Measurements from ENCODE around the gene RBM12. TPM values are rescaled to one million over a fixed set of nuclear protein-coding genes. Genes with fewer than 3 reads are reported as not detected.

The RBM12 gene
- total and polyA plus RNA-seq, 2 donors (not counting 3 experiments of a cell fraction or from before 2014, with no cell fraction given) = 98.0 to 121 TPM

- peak; percentile 20 for DNase-seq (ENCODE audit: low read depth, low spot score)
- Histone ChIP-seq H3K9me1 (replicated peaks; ENCODE audit: control insufficient read depth, extremely low read depth, insufficient read depth, low read length) (no peaks in the 10 kb centered on the region), H3K4me1 (ENCODE audit: control insufficient read depth, extremely low read depth, insufficient read depth, low read length) (no peaks in the 10 kb centered on the region), H3K4me2 (ENCODE audit: insufficient read depth, low read length) (no peak overlapping the region), H3K27me3 (ENCODE audit: control insufficient read depth in 2 of 2, insufficient read depth in 2 of 2, low read length in 2 of 2) (no peaks in the 10 kb centered on the region), H3K36me3 (ENCODE audit: control insufficient read depth in 2 of 2, extremely low read depth in 1 of 2, insufficient read depth in 2 of 2, low read length in 2 of 2) (peaks cover 8 to 10% of the 10 kb centered on the region in 2 experiments), H3K79me2 (ENCODE audit: control insufficient read depth, insufficient read depth, low read length) (peaks cover 81% of the 10 kb centered on the region), H3K4me3 (replicated peaks in 1 of 3; ENCODE audit: insufficient read depth in 1 of 3, low read depth in 1 of 3, low read length in 3 of 3) (no peak overlapping the region), H3K9ac (replicated peaks; ENCODE audit: extremely low read depth, insufficient read depth, low read length) (no peak overlapping the region), H3K9me3 (replicated peaks; ENCODE audit: control insufficient read depth, insufficient read depth, low read length) (no peaks in the 10 kb centered on the region), H2AFZ (ENCODE audit: low read depth, low read length) (no peak overlapping the region), H4K20me1 (replicated peaks; ENCODE audit: control insufficient read depth, extremely low read depth, insufficient read depth, low read length) (peaks cover 7% of the 10 kb centered on the region), H3K27ac (ENCODE audit: insufficient read depth, low read depth, low read length) (no peak overlapping the region)
- dilution Hi-C loops (cut with MboI; ENCODE audit: extremely low pct_ligation_motif_present, low sequenced_read_pairs) (no loop called here), intact Hi-C loops (cut with micrococcal nuclease) (no loop called here)
- TF ChIP-seq JUN (IDR thresholded peaks at IDR 0.05; ENCODE audit: borderline replicate concordance, insufficient read depth, insufficient read length, low read depth) = no peak
- TF ChIP-seq MYC (IDR thresholded peaks at IDR 0.05; ENCODE audit: low read depth, low read length) = no peak
- no peak for TF ChIP-seq CTCF (IDR thresholded peaks at IDR 0.05; ENCODE audit: extremely low read depth in 1 of 2, insufficient read depth in 1 of 2, low read depth in 1 of 2, low read length in 2 of 2)
- TF ChIP-seq POLR2AphosphoS5 (IDR thresholded peaks at IDR 0.05; ENCODE audit: insufficient read depth, low read depth, low read length) = no peak
- no peak for TF ChIP-seq FOS (IDR thresholded peaks at IDR 0.05; ENCODE audit: borderline replicate concordance, insufficient read depth, low read length)
- TF ChIP-seq GATA2 (IDR thresholded peaks at IDR 0.05; ENCODE audit: insufficient read depth, insufficient read length, low read depth, low read length) = no peak
- TF ChIP-seq, protein P1, sequence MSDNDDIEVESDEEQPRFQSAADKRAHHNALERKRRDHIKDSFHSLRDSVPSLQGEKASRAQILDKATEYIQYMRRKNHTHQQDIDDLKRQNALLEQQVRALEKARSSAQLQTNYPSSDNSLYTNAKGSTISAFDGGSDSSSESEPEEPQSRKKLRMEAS (IDR thresholded peaks at IDR 0.05; ENCODE audit: insufficient read depth, insufficient read length) = no peak
- no peak for TF ChIP-seq EZH2 (IDR thresholded peaks at IDR 0.05; ENCODE audit: borderline replicate concordance, low read depth, low read length, severe bottlenecking)
- no peak for TF ChIP-seq POLR2A (IDR thresholded peaks at IDR 0.05; ENCODE audit: low read depth, low read length)
- FAIRE-seq = no peak
- ChIA-PET CTCF (interaction anchor here (0.6 to 1.0 kb wide), 2 partner anchors 12 to 186 kb away, joined by 3 read pairs; no protein-coding TSS in a partner anchor), POLR2A (no interaction called here)
- BruUV-seq (replicated peaks) = no TSS peak
Measured at GRCh38 chr20:35648836-35649235, 15.9 kb downstream of the RBM12 start.

All from endothelial cell of umbilical vein (primary cell).